Measurements from ENCODE around the gene AMMECR1L. TPM values are rescaled to one million over a fixed set of nuclear protein-coding genes. Genes with fewer than 3 reads are reported as not detected.
"Not testable (repeated sequence)": the region's sequence is repeated elsewhere in the genome, so short reads cannot be mapped to it uniquely, and the experiment has no call there.

AMMECR1L gene
- total RNA-seq, 1 donor from 2014 or later = 18.7 TPM

DNA sequence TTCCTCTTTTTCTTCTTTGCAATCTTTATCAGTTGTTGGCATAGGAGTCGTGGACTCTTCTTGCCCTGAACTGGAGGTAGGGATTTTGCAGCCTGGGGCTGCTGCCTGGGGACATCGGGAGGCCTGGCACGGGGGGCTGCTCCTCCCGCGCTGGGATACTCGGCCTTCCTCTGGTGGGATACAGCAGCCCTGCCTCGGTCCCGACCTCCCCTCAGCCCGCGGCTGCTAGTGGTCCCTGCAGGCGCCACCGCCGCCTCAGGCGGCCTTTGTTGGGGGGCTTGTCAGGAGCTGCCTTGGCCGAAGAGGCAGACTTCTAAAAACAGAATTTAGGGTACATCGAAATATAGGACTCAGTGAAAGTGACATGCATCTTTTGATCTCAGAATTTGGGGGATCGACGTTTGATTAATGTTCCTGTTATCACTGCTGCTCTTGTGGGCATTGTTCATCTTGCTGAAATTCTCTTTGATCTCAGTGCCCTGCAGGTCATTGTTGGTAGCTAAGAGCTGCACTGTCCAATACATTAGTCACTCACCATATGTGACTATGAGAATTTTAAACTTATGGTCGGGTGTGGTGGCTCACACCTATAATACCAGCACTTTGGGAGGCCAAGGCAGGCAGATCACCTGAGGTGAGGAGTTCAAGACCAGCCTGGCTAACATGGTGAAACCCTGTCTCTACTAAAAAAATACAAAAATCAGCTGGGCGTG lies 44.1 kb downstream of the AMMECR1L start:
- DNase-seq (ENCODE audit: low read depth in 2 of 2) = no peak

DNA sequence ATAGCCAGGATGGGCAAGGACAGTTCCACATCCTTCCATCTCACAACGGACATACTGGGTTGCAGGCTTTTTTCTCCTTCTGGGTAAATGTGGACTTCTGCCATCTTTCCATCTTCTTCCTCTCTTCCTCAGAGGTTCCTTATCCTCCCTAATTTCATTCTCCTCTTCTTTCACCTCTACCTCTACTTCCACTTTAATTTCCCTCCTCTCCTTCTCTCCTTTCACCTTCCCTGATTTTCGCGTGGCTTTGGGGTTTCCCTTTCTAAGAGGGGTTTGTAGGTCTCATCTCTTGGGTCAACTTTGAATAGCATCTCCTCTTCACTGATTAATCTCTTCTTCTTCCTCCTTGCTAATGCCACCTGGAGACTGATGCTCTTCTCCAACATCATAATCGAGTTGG lies 44.9 kb downstream of the AMMECR1L start:
- no peak for DNase-seq (ENCODE audit: low read depth in 2 of 2)

DNA sequence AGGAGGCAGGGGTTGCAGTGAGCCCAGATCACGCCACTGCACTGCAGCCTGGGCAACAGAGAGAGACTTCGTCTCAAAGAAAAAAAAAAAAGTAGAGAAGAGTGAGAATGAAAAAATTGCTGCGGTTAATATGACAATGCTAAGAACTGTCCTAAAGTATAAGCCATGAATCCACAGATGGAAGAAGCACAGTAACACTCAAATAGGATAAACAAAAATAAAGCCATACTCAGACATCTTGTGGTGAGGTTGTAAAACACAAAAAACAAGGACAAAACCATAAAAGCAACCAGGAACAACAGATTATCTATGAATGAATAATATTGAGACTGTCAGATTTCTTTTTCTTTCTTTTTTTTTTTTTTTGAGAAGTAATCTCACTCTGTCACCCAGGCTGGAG lies 50.8 kb downstream of the AMMECR1L start:
- no peak for DNase-seq (ENCODE audit: low read depth in 2 of 2)

DNA sequence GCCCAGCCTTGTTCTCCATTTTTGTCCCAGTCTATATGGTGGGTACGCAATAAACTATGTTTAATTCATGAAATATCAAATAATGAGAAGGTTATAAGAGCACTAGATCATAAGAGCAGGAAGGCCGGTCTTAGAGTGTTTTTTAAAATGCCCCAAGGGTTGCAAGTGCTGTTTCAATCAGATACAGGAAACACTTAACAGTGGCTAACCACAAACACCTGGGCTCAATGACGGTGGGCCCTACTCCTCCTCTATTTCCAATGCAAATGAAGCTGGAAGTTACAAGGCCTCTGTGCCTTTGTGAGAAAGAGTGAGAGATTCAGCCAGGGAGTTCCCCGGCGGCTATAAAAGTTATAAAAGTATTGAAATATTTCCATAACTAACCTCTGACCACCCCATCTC lies 55.9 kb downstream of the AMMECR1L start:
- DNase-seq (ENCODE audit: low read depth in 2 of 2) = peak in 1 of 2 donors; percentile 13

DNA sequence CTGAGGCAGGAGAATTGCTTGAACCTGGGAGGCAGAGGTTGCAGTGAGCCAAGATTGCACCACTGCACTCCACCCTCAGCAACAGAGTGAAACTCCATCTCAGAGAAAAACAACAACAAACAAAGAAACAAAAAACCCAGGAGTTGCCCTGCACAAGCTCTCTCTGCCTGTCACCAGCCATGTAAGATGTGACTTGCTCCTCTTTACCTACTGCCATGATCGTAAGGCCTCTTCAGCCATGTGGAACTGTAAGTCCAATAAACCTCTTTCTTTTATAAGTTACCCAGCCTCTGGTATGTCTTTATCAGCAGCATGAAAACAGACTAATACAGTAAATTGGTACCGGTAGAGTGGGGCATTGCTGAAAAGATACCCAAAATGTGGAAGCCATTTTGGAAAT lies 59.0 kb downstream of the AMMECR1L start:
- DNase-seq (ENCODE audit: low read depth in 2 of 2) = not testable (repeated sequence)

DNA sequence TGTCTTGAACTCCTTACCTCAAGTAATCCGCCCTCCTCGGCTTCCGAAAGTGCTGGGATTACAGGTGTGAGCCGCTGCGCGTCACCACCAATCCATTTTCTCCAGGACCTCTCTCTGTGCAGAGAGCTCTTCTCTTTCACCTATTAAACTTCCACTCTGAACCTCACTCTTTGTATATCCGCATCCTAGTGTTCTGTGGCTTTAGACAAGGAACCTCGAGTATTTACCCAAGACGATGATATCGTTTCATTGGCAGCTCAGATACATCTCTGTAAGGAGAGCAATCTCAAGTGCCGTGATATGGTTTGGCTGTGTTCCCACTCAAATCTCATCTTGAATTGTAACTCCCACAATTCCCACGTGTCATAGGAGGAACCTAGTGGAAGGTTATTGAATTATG lies 59.7 kb downstream of the AMMECR1L start:
- DNase-seq (ENCODE audit: low read depth in 2 of 2) = no peak

DNA sequence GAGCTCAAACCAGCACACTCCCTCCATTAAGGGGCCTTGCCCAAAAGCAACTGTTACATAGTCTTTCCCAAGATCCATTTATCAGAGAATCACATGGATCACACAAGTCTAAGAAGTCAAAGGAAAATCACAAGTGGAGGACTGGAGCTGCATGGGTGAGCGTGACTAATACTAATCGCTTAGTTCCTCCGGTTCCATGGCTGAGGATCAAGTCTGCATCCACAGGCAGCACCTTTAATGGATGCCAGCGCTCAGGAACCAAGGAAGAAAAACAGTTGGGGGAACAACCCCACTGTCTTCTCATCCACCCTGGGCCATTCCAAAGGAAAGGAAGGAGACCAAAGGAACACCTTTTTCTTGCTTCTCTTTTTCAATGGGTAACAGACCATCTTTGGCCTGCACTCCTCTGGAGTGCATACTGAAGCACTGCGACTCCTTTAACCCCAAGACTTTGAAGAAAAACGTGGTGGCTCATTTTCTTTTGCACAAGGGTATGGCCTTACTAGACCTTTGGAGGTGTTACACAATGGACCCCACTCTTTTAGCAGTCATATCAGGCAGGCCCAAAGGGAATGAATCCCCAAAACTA lies 65.6 kb downstream of the AMMECR1L start:
- DNase-seq (ENCODE audit: low read depth in 2 of 2) = peak; percentile 31 to 38

DNA sequence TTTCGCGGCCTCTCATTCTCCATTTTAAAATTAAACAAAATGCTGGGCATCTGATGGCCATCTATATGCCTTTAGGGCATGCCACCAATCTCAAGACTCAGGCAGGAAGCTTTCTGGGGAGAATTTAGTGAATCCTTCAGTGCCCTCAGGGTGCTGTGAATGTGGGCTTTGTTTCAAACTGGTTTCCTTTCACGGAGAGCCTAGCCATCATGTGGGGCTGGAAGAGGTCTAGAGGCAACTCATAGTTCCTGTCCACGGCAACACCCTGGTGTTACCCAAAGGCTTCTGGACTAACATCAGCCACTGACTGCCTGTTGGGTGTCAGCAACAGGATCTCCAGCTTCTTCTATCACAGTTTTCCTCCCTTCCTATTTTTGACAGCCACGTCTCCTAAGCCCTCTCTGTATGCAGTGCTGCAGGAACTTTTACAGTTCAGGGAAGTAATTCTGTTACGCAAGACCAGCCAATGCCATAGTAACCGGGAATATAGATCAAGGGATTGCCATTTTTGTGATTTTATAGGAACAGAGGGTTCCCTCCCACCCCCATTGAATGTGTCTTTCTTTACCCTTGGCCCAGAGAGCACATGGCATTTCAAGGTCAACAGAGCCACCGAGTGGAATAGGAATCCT lies 66.8 kb downstream of the AMMECR1L start:
- DNase-seq (ENCODE audit: low read depth in 2 of 2) = no peak

DNA sequence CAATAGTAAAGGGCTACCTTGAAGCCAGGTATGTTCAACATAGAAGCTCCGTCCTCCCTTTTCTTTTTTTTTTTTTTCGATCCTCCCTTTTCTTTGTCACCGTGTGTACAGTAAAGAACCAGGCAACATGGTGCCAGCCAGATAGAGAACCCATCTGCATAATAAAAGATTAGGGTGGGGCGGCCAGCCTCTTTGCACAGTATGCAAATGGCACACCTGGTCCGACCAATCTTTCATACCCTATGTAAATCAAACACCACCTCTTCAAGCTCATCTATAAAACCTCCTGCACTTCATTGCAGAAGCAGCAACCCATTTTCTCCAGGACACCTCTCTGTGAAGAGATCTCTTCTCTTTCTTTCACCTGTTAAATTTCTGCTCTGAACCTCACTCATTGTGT lies 67.5 kb downstream of the AMMECR1L start:
- DNase-seq (ENCODE audit: low read depth in 2 of 2) = no peak

DNA sequence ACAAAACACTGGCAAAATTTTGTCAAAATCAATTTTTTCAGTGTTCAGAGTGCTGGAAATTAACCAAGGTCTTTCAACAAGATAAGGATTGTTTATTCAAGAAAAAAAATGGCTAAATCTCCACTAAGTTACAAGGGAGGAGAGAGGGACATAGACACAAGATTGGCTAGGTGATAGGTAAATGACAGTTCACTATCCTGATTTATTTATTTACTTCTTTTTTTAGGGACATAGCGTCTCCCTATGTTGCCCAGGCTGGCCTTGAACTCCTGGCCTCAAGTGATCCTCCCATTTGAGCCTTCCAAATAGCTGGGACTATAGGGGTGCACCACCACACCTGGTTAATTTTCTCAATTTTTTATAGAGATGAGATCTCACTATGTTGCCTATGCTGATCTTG lies 71.1 kb downstream of the AMMECR1L start:
- no peak for DNase-seq (ENCODE audit: low read depth in 2 of 2)

DNA sequence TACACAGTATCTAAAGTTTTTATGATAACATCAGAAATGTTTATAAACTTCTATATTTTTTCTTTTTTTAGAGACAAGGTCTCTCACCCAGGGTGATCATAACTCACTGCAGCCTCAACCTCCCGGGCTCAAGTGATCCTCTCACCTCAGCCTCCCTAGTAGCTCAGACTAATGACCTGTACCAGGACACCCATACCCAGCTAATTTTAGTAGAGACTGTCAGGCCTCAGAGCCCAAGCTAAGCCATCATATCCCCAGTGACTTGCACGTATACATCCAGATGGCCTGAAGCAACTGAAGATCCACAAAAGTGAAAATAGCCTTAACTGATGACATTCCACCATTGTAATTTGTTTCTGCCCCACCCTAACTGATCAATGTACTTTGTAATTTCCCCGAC lies 73.3 kb downstream of the AMMECR1L start:
- DNase-seq (ENCODE audit: low read depth in 2 of 2) = not testable (repeated sequence)

Other genes with a start within 250 kb of the AMMECR1L start
- gene GPR17, start 239.8 kb downstream of the AMMECR1L start, total RNA-seq = not detected in 2 replicates
- 3.6 and 5.0 TPM in 2 replicates for gene LIMS2, start 210.4 kb downstream of the AMMECR1L start, total RNA-seq
- gene SFT2D3, start 184.5 kb downstream of the AMMECR1L start, total RNA-seq = 2.6 and 5.8 TPM in 2 replicates
- gene WDR33, start 74.8 kb downstream of the AMMECR1L start, total RNA-seq = 16.1 and 20.8 TPM in 2 replicates
- 16.1 and 22.6 TPM in 2 replicates for gene POLR2D, start 27.8 kb downstream of the AMMECR1L start, total RNA-seq
- 2.4 and 3.4 TPM in 2 replicates for gene SAP130, start 142.1 kb upstream of the AMMECR1L start, total RNA-seq
- gene UGGT1, start 205.2 kb upstream of the AMMECR1L start, total RNA-seq = 39.2 and 45.6 TPM in 2 replicates

All from lung microvascular endothelial cell (primary cell).